ENCODE measurements around the gene CCR3.

DNA sequence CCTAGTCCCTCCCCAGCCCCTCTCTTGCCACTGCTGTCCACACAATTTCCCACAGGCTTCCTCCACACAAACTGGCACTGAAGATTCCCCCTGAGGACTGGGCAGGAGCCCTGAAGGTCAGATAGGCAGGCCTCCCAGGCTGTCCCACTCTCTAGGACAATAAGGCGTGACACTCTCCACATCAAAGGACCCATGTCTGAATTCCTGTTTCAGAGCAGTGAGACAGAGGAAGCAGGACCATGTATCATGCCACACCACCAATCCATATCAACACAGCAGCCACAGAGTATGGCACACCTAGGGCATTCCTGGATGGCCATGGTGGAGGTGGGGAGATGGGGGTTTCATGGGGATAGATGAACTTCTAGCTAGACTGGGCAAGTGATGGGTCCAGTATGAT is 20.3 kb upstream of the CCR3 start:
- TF ChIP-seq CTCF (IDR thresholded peaks at IDR 0.05) (no peak), POLR2A (IDR thresholded peaks at IDR 0.05) (no peak)
